ENCODE measurements around the gene KLK15.
A peak's percentile ranks its signal among the peaks of the same experiment; 100 is the strongest.

Gene KLK15

DNA sequence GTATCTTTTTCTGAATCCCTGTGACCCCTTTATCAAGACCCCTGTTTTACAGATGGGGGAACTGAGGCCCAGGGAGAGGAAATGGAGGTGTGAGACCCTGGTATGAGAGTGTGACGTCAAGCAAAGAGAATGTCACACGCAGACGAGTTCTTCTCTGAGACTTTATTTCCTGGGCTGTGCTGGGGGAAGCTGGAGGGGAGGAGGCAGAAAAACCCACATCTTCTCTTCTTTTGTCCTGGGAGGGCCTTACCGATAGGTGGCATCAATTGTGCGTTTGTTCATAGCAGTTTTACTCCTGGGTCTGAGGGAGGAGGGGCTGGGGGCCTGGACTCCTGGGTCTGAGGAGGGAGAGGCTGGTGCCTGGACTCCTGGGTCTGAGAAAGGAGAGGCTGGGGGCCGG lies 4.9 kb upstream of the KLK15 start:
- no peaks in the 10 kb centered on the region for H3K27me3 ChIP-seq (ENCODE audit: insufficient read depth, low read length)
- no peak overlapping the region for H3K9ac ChIP-seq (ENCODE audit: low read length)
- no CpG with 5 or more reads among the region's 6 CpGs for WGBS (ENCODE audit: extremely low coverage, insufficient coverage, insufficient read length)
- no peak overlapping the region for H3K14ac ChIP-seq (ENCODE audit: low read length)
- no peak overlapping the region for H2BK120ac ChIP-seq (ENCODE audit: insufficient read depth, low read length, poor library complexity)
- peaks cover 4% of the 10 kb centered on the region for H3K79me2 ChIP-seq (ENCODE audit: control insufficient read depth, insufficient read depth, low read length, poor library complexity)
- no peak overlapping the region for H3K27ac ChIP-seq (ENCODE audit: low read depth, low read length)
- H3K79me1 ChIP-seq (ENCODE audit: low read length), result peaks cover 4% of the 10 kb centered on the region
- H2BK5ac ChIP-seq (ENCODE audit: low read depth, low read length, poor library complexity), result no peak overlapping the region
- H3K4me2 ChIP-seq (ENCODE audit: low read length), result no peak overlapping the region
- no peak overlapping the region for H2AFZ ChIP-seq (ENCODE audit: insufficient read depth, low read length, poor library complexity)
- no peak overlapping the region for H4K91ac ChIP-seq (ENCODE audit: low read depth, low read length)
- H4K8ac ChIP-seq (ENCODE audit: low read depth, low read length), result no peak overlapping the region
- no peaks in the 10 kb centered on the region for H3K36me3 ChIP-seq (ENCODE audit: control insufficient read depth in 1 of 2, insufficient read depth in 2 of 2, low read length in 2 of 2)
- H3K4me1 ChIP-seq (ENCODE audit: control insufficient read depth in 1 of 2, insufficient read depth in 2 of 2, low read length in 2 of 2), result peaks cover 5 to 7% of the 10 kb centered on the region in 2 experiments
- no peak overlapping the region for H4K12ac ChIP-seq (ENCODE audit: low read depth, low read length)
- H3K23ac ChIP-seq (ENCODE audit: low read length), result no peak overlapping the region
- H2BK12ac ChIP-seq (ENCODE audit: low read length), result no peak overlapping the region
- no peak overlapping the region for H2AK5ac ChIP-seq (ENCODE audit: low read length)
- no peaks in the 10 kb centered on the region for H3K9me3 ChIP-seq (ENCODE audit: insufficient read depth, low read depth, low read length)
- H3K4ac ChIP-seq (ENCODE audit: low read depth, low read length), result no peak overlapping the region
- DNase-seq, result no peak
- H3K4me3 ChIP-seq (ENCODE audit: low read depth, low read length), result no peak overlapping the region
- no peak overlapping the region for H3K18ac ChIP-seq (ENCODE audit: low read length)

DNA sequence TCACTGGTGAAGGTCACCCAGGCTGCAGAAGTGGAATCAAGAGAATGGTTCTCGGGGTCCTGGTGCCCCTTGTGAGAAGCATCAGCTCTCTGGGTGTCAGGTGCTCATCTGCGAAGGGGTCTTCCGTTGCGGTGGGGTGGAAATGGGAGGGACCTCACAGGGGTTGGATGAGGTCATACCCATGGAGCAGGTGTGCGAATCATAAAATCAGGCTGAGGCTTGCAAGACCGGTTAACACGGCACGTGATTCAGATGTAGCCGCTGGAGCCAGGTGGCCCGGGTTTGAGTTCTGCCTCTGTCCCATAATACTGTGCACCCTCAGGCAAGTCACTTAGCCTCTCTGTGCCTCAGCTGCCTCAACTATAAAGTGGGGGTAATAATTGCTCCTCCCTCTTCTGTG lies 3.9 kb upstream of the KLK15 start:
- DNase-seq, result no peak
- no CpG with 5 or more reads among the region's 10 CpGs for WGBS (ENCODE audit: extremely low coverage, insufficient coverage, insufficient read length)
- H3K9ac ChIP-seq (ENCODE audit: low read length), result no peak overlapping the region
- H4K8ac ChIP-seq (ENCODE audit: low read depth, low read length), result no peak overlapping the region
- H2BK120ac ChIP-seq (ENCODE audit: insufficient read depth, low read length, poor library complexity), result no peak overlapping the region
- no peak overlapping the region for H3K4me2 ChIP-seq (ENCODE audit: low read length)
- H3K14ac ChIP-seq (ENCODE audit: low read length), result no peak overlapping the region
- H3K79me2 ChIP-seq (ENCODE audit: control insufficient read depth, insufficient read depth, low read length, poor library complexity), result peaks cover 4% of the 10 kb centered on the region
- no peak overlapping the region for H4K12ac ChIP-seq (ENCODE audit: low read depth, low read length)
- no peak overlapping the region for H3K18ac ChIP-seq (ENCODE audit: low read length)
- H2AK5ac ChIP-seq (ENCODE audit: low read length), result no peak overlapping the region
- H3K9me3 ChIP-seq (ENCODE audit: insufficient read depth, low read depth, low read length), result no peaks in the 10 kb centered on the region
- no peak overlapping the region for H2BK5ac ChIP-seq (ENCODE audit: low read depth, low read length, poor library complexity)
- peaks cover 5 to 7% of the 10 kb centered on the region in 2 experiments for H3K4me1 ChIP-seq (ENCODE audit: control insufficient read depth in 1 of 2, insufficient read depth in 2 of 2, low read length in 2 of 2)
- no peak overlapping the region for H3K27ac ChIP-seq (ENCODE audit: low read depth, low read length)
- H3K23ac ChIP-seq (ENCODE audit: low read length), result no peak overlapping the region
- no peak overlapping the region for H4K91ac ChIP-seq (ENCODE audit: low read depth, low read length)
- no peaks in the 10 kb centered on the region for H3K27me3 ChIP-seq (ENCODE audit: insufficient read depth, low read length)
- no peak overlapping the region for H2BK12ac ChIP-seq (ENCODE audit: low read length)
- no peak overlapping the region for H2AFZ ChIP-seq (ENCODE audit: insufficient read depth, low read length, poor library complexity)
- H3K79me1 ChIP-seq (ENCODE audit: low read length), result peaks cover 4% of the 10 kb centered on the region
- H3K36me3 ChIP-seq (ENCODE audit: control insufficient read depth in 1 of 2, insufficient read depth in 2 of 2, low read length in 2 of 2), result no peaks in the 10 kb centered on the region
- H3K4ac ChIP-seq (ENCODE audit: low read depth, low read length), result no peak overlapping the region
- H3K4me3 ChIP-seq (ENCODE audit: low read depth, low read length), result no peak overlapping the region

DNA sequence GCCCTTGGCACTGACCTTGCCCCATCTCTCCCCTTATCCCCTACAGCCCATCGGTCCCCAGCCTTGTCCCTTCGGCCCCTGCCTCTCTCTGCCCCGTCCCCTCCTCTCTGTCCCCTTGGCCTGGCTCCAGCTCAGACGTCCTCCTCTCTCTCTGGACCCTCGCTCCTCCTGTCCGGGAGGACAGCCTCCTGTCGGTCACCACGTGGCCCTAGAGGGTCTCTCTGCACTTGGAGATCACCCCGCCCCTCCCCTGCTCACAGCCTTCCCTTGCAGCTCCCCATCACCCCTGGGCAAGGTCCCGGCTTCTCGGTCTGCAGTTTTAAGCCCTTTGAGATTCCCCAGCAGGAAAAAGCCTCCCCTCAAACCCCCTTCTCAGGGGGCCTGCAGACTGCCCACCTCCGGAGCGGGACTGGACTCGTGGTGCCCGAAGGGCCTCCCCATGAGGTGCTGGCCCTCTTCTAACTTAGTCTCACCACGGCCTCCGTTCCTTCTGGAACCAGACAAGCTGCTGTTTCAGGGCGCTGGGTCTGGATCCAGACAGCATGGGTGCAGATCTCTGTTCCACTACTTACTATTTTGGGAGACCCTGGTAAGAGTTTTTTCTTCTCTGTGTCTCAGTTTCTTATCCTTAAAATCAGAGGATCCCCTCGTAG lies 3.3 kb upstream of the KLK15 start:
- Histone ChIP-seq H2AK5ac (ENCODE audit: low read length) (no peak overlapping the region), H3K27ac (ENCODE audit: low read depth, low read length) (no peak overlapping the region), H3K4me1 (ENCODE audit: control insufficient read depth in 1 of 2, insufficient read depth in 2 of 2, low read length in 2 of 2) (peaks cover 5 to 7% of the 10 kb centered on the region in 2 experiments), H3K4me3 (ENCODE audit: low read depth, low read length) (no peak overlapping the region), H3K4ac (ENCODE audit: low read depth, low read length) (no peak overlapping the region), H3K36me3 (ENCODE audit: control insufficient read depth in 1 of 2, insufficient read depth in 2 of 2, low read length in 2 of 2) (no peaks in the 10 kb centered on the region), H3K23ac (ENCODE audit: low read length) (no peak overlapping the region), H3K4me2 (ENCODE audit: low read length) (peak overlapping the region; percentile 90), H3K9ac (ENCODE audit: low read length) (no peak overlapping the region), H3K18ac (ENCODE audit: low read length) (no peak overlapping the region), H2BK120ac (ENCODE audit: insufficient read depth, low read length, poor library complexity) (no peak overlapping the region), H3K79me2 (ENCODE audit: control insufficient read depth, insufficient read depth, low read length, poor library complexity) (peaks cover 4% of the 10 kb centered on the region), H2AFZ (ENCODE audit: insufficient read depth, low read length, poor library complexity) (no peak overlapping the region), H4K91ac (ENCODE audit: low read depth, low read length) (no peak overlapping the region), H3K79me1 (ENCODE audit: low read length) (peaks cover 4% of the 10 kb centered on the region), H2BK5ac (ENCODE audit: low read depth, low read length, poor library complexity) (no peak overlapping the region), H2BK12ac (ENCODE audit: low read length) (no peak overlapping the region), H3K14ac (ENCODE audit: low read length) (no peak overlapping the region), H4K8ac (ENCODE audit: low read depth, low read length) (peak overlapping the region; percentile 25), H3K27me3 (ENCODE audit: insufficient read depth, low read length) (no peaks in the 10 kb centered on the region), H4K12ac (ENCODE audit: low read depth, low read length) (no peak overlapping the region), H3K9me3 (ENCODE audit: insufficient read depth, low read depth, low read length) (no peaks in the 10 kb centered on the region)
- no peak for DNase-seq
- no CpG with 5 or more reads among the region's 19 CpGs for WGBS (ENCODE audit: extremely low coverage, insufficient coverage, insufficient read length)

DNA sequence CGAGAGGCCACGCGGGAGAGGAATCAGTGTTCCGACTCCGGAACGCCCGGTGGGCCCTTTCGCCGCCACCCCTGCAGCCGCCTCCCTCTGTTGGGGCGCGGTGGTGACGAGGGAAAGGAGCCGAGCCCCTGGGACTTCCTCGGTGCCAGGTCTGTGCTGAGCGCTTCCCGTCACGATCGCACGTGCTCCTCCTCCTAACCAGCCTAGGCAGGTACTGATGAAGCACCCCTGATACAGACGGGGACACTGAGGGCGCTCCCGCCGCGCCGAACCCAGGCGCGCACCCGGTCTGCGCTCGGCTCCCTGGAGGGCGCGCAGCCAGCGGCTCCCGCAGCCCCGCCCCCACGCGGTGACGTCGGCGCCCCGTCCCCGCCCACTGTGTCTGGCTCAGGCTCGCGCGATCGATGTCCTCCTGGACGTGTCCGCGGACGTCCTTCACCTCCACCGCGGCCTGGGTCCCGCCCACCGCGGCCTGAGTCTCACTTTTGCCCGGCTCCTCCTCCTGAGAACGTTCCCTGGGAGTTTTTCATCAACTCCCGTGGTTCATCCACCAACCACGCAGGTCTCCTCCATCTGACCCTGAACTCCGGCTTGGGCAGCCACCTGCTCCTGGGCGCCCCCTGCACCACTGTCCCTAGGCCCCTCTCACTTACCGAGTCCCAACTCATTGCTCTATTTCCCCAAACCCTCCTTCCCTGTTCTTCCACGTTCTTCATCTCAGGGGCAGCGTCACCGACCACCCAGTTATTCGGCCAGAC lies 2.6 kb upstream of the KLK15 start:
- Histone ChIP-seq H3K4ac (ENCODE audit: low read depth, low read length) (no peak overlapping the region), H3K27ac (ENCODE audit: low read depth, low read length) (no peak overlapping the region), H3K18ac (ENCODE audit: low read length) (peak overlapping the region; percentile 55), H3K9me3 (ENCODE audit: insufficient read depth, low read depth, low read length) (no peaks in the 10 kb centered on the region), H4K8ac (ENCODE audit: low read depth, low read length) (peak overlapping the region; percentile 77), H3K4me1 (ENCODE audit: control insufficient read depth in 1 of 2, insufficient read depth in 2 of 2, low read length in 2 of 2) (peaks cover 5 to 7% of the 10 kb centered on the region in 2 experiments), H3K79me2 (ENCODE audit: control insufficient read depth, insufficient read depth, low read length, poor library complexity) (peaks cover 4% of the 10 kb centered on the region), H2AK5ac (ENCODE audit: low read length) (no peak overlapping the region), H3K14ac (ENCODE audit: low read length) (peak overlapping the region; percentile 52), H3K4me2 (ENCODE audit: low read length) (peak overlapping the region; percentile 90), H3K79me1 (ENCODE audit: low read length) (peaks cover 4% of the 10 kb centered on the region), H2AFZ (ENCODE audit: insufficient read depth, low read length, poor library complexity) (peak overlapping the region; percentile 98), H4K12ac (ENCODE audit: low read depth, low read length) (peak overlapping the region; percentile 60), H2BK5ac (ENCODE audit: low read depth, low read length, poor library complexity) (no peak overlapping the region), H3K4me3 (ENCODE audit: low read depth, low read length) (peak overlapping the region; percentile 75), H3K23ac (ENCODE audit: low read length) (no peak overlapping the region), H4K91ac (ENCODE audit: low read depth, low read length) (peak overlapping the region; percentile 20), H3K36me3 (ENCODE audit: control insufficient read depth in 1 of 2, insufficient read depth in 2 of 2, low read length in 2 of 2) (no peaks in the 10 kb centered on the region), H3K27me3 (ENCODE audit: insufficient read depth, low read length) (no peaks in the 10 kb centered on the region), H3K9ac (ENCODE audit: low read length) (peak overlapping the region; percentile 75), H2BK120ac (ENCODE audit: insufficient read depth, low read length, poor library complexity) (no peak overlapping the region), H2BK12ac (ENCODE audit: low read length) (no peak overlapping the region)
- WGBS (ENCODE audit: extremely low coverage, insufficient coverage, insufficient read length), result no CpG with 5 or more reads among the region's 67 CpGs
- peak; percentile 25 to 43 for DNase-seq

All from trophoblast cell (in vitro differentiated cells and primary cell).